ENCODE measurements around the gene SORCS1. TPM values are rescaled to one million over a fixed set of nuclear protein-coding genes. Genes with fewer than 3 reads are reported as not detected.

The SORCS1 gene
- total and polyA plus RNA-seq, 8 donors: 0.46 to 2.6 (median 1.6) TPM

DNA sequence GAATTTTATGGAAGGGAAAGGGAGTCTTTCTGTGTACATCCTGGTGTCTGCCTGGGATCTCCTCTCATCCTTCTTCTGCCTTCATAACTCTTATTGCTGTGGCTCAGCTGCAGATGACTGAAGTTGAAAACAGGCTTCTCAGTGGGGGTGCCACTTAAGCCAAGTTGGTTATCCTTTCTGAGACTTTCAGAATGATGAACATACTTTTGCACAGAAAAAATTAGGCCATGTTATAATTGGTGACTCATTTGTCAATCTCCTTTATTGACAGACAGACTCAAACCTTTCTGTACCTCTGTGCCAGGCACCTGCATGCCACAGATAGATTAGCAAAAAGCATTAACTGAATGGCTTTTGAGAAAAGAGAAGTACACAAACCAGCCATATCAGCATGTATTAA lies 430.3 kb downstream of the SORCS1 start:
- no peaks in the 10 kb centered on the region for H3K27me3 ChIP-seq
- no peak overlapping the region for H3K27ac ChIP-seq
- H3K4me3 ChIP-seq: no peak overlapping the region
- no peak for DNase-seq
- no peaks in the 10 kb centered on the region for H3K4me1 ChIP-seq
- TF ChIP-seq, protein P1, sequence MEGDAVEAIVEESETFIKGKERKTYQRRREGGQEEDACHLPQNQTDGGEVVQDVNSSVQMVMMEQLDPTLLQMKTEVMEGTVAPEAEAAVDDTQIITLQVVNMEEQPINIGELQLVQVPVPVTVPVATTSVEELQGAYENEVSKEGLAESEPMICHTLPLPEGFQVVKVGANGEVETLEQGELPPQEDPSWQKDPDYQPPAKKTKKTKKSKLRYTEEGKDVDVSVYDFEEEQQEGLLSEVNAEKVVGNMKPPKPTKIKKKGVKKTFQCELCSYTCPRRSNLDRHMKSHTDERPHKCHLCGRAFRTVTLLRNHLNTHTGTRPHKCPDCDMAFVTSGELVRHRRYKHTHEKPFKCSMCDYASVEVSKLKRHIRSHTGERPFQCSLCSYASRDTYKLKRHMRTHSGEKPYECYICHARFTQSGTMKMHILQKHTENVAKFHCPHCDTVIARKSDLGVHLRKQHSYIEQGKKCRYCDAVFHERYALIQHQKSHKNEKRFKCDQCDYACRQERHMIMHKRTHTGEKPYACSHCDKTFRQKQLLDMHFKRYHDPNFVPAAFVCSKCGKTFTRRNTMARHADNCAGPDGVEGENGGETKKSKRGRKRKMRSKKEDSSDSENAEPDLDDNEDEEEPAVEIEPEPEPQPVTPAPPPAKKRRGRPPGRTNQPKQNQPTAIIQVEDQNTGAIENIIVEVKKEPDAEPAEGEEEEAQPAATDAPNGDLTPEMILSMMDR (IDR thresholded peaks at IDR 0.05): no peak
- no peak for FAIRE-seq
- intact Hi-C loops (cut with DNase I): no loop called here
- H3K9me3 ChIP-seq: no peaks in the 10 kb centered on the region
- no peak for ATAC-seq
- H3K36me3 ChIP-seq: no peaks in the 10 kb centered on the region

DNA sequence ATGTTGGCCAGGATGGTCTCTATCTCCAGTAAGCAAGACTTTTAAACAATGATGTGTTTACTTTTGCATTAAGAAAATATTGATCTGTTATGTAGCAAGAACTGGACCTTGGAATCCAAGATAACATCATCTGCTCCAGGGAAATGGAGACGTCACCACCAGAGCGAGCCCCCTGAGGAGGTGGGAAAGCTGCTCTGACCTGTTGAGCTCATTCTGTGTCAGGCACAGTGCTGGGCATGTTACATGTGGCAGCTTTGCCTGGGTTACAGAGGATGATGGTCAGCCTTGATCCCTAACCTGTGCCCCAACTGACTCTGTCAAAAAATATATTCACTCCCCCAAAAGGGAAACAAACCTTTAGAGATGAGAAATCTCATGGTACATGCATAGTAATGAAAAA lies 436.3 kb downstream of the SORCS1 start:
- TF ChIP-seq, protein P1 (IDR thresholded peaks at IDR 0.05): no peak
- ATAC-seq: no peak
- 24 to 34% methylated on average over 2 of the region's 2 CpGs for WGBS, 2 donors
- Histone ChIP-seq H3K9me3 (no peaks in the 10 kb centered on the region), H3K36me3 (no peaks in the 10 kb centered on the region), H3K27ac (no peak overlapping the region), H3K4me3 (no peak overlapping the region), H3K4me1 (no peaks in the 10 kb centered on the region), H3K27me3 (no peaks in the 10 kb centered on the region)
- no peak for DNase-seq
- intact Hi-C loops (cut with DNase I): no loop called here
- FAIRE-seq: no peak

DNA sequence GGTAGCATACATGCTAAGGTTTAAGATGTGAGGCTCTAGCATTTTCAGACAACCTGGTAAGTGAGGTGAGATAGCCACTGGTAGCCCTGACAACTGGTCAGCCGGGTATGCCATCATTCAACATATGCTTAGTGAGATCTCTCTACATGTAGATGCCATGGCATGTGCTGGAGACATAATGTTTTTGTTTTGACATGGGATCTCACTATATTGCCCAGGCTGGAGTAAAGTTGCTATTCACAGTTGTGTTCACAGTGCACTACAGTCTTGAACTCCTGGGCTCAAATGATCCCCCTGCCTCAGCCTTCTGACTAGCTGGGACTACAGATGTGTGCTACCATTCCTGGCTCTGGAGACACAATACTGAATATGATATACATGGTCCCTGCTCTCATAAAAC lies 437.3 kb downstream of the SORCS1 start:
- ATAC-seq (no peak), DNase-seq (no peak), FAIRE-seq (no peak)
- H3K9me3 ChIP-seq: no peaks in the 10 kb centered on the region
- H3K4me1 ChIP-seq: no peaks in the 10 kb centered on the region
- TF ChIP-seq, protein P1 (IDR thresholded peaks at IDR 0.05): no peak
- 63 to 87% methylated on average over 1 of the region's 1 CpG for WGBS, 2 donors
- no peak overlapping the region for H3K4me3 ChIP-seq
- intact Hi-C loops (cut with DNase I): no loop called here
- no peak overlapping the region for H3K27ac ChIP-seq
- no peaks in the 10 kb centered on the region for H3K36me3 ChIP-seq
- H3K27me3 ChIP-seq: no peaks in the 10 kb centered on the region

DNA sequence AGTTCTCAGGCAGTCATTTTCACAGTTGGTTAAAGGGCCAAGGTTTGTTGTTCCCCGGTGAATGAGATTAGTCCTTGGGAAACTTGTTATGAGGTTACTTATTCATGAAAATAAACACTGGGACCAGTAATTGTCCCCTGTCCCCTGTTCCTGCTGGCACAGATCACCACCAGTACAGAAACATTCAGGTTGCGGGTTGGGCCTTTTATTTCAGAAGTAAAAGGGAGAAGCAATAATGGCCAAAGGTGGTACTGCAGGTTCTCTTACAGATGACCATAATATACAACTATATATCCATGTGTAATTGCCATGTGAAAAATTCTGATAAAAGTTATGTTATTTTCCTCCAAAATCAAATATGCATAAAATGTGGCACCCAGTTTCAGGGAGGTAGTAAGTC lies 442.0 kb downstream of the SORCS1 start:
- Histone ChIP-seq H3K9me3 (no peaks in the 10 kb centered on the region), H3K4me1 (no peaks in the 10 kb centered on the region), H3K27ac (peak overlapping the region in 1 of 4 donors; percentile 12), H3K4me3 (no peak overlapping the region), H3K27me3 (no peaks in the 10 kb centered on the region), H3K36me3 (no peaks in the 10 kb centered on the region)
- DNase-seq (peak in 1 of 6 donors; percentile 15), ATAC-seq (peak in 2 of 4 donors; percentile 30 to 66), FAIRE-seq (no peak)
- TF ChIP-seq, protein P1 (IDR thresholded peaks at IDR 0.05): peak in 1 of 4 donors; percentile 16
- 41 to 47% methylated on average over 2 of the region's 2 CpGs for WGBS, 2 donors
- intact Hi-C loops (cut with DNase I): no loop called here

DNA sequence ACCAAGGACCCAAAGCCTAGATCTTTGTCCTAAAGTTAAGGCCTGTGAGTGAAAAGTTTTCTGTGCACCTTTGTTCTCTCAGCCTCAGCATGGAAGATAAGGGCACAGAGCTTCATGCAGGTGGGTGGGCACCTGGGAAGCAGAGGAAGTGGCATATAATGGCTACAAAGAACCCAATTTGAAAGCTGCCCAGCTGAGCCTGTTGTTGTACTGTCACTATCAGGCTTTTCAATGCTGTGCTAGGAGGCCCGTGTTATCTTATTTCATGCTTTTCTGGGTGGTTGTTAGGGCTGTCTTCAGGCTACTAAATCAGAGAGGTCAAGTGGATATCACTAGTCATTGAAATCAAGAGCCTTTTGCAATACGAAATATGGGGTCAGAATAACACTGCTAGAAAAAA lies 443.8 kb downstream of the SORCS1 start:
- TF ChIP-seq, protein P1 (IDR thresholded peaks at IDR 0.05): no peak
- no peak overlapping the region for H3K27ac ChIP-seq
- no peaks in the 10 kb centered on the region for H3K4me1 ChIP-seq
- no peak for DNase-seq
- no peak for ATAC-seq
- no peaks in the 10 kb centered on the region for H3K9me3 ChIP-seq
- no peak overlapping the region for H3K4me3 ChIP-seq
- WGBS, 2 donors: 54 to 73% methylated on average over 2 of the region's 2 CpGs
- no peak for FAIRE-seq
- no peaks in the 10 kb centered on the region for H3K27me3 ChIP-seq
- intact Hi-C loops (cut with DNase I): no loop called here
- H3K36me3 ChIP-seq: no peaks in the 10 kb centered on the region

Data from pancreas (tissue), 10 donors.